GM12878 (cell line): ENCODE data around the gene OSBPL5. TPM values are rescaled to one million over a fixed set of nuclear protein-coding genes. Genes with fewer than 3 reads are reported as not detected.

Source experiments
- ATAC-seq: fragments of 200-7000 bp; cut with Tn5 transposase; 3 replicates; pipeline ENCODE4 v1.9.1; 2020; ENCODE audit warnings: mild to moderate bottlenecking, moderate library complexity
- BruUV-seq: library from RNA; stranded (reverse); fragments of 400-500 nt; replicated peaks from 2 replicates; lab custom pipeline; 2021; lab: Mats Ljungman, UMichigan
- CTCF ChIA-PET: fragments of 300-600 bp; sonication (Branson Sonifier 250); formaldehyde crosslinking; extraction: SDS; loops from one replicate; lab custom pipeline; 2021; ENCODE audit warnings: inconsistent platforms; lab: Yijun Ruan, JAX
- POLR2A ChIA-PET: fragments of 350-600 bp; formaldehyde crosslinking; extraction: SDS; loops from one replicate; lab custom pipeline; 2021; ENCODE audit warnings: inconsistent platforms; lab: Charles Lee
- RAD21 ChIA-PET: fragments of 300-600 bp; sonication (Branson Sonifier 250); formaldehyde crosslinking; loops from one replicate; lab custom pipeline; 2023; ENCODE audit warnings: antibody characterized with exemption; ENCODE audit not compliant: unreplicated experiment; lab: Charles Lee
- SMC1A ChIA-PET: fragments of 300-600 bp; sonication (Branson Sonifier 250); formaldehyde crosslinking; loops from one replicate; lab custom pipeline; 2023; ENCODE audit not compliant: unreplicated experiment, uncharacterized antibody; lab: Charles Lee
- DNase-seq: peaks from one replicate; pipeline ENCODE4 v3.0.0-alpha.2; 2011; ENCODE audit warnings: low read depth, low spot score
- FAIRE-seq: peaks from 3 replicates; lab custom pipeline; 2011; peaks lifted over from hg19 to GRCh38; lab: Jason Lieb, UNC
- H2AFZ ChIP-seq: 2 replicates; pipeline ENCODE4 v1.6.0; 2011; ENCODE audit warnings: low read depth, low read length, control low read depth; ENCODE audit not compliant: control insufficient read depth
- H3K27ac ChIP-seq: 2 replicates; pipeline ENCODE4 v1.5.1; 2011; ENCODE audit warnings: control low read depth; ENCODE audit not compliant: control insufficient read depth, insufficient read depth
- H3K27me3 ChIP-seq, 2 experiments: replicated peaks in 1 of 2; 2 replicates each; pipeline versions ENCODE4 v1.6.0 to v1.6.1; 2011; ENCODE audit warnings: low read length in 1 of 2; ENCODE audit not compliant: control insufficient read depth in 2 of 2, insufficient read depth in 2 of 2
- H3K36me3 ChIP-seq, 2 experiments: 2 replicates each; pipeline ENCODE4 v1.5.1; 2011; ENCODE audit warnings: low read length in 1 of 2; ENCODE audit not compliant: control insufficient read depth in 2 of 2, insufficient read depth in 2 of 2
- H3K4me1 ChIP-seq: 2 replicates; pipeline ENCODE4 v1.6.1; 2011; ENCODE audit warnings: mild to moderate bottlenecking, low read length, moderate library complexity, mixed read lengths; ENCODE audit not compliant: control insufficient read depth, insufficient read depth
- H3K4me2 ChIP-seq: 2 replicates; pipeline ENCODE4 v1.6.0; 2011; ENCODE audit warnings: control low read depth; ENCODE audit not compliant: control insufficient read depth, insufficient read depth
- H3K4me3 ChIP-seq: fragments of 200-600 bp; sonication (generic); 2 replicates; pipeline ENCODE4 v1.5.1; 2016
- H3K79me2 ChIP-seq: 2 replicates; pipeline ENCODE4 v1.6.0; 2011; ENCODE audit warnings: low read length; ENCODE audit not compliant: control insufficient read depth, insufficient read depth
- H3K9ac ChIP-seq: 2 replicates; pipeline ENCODE4 v1.8.0; 2011; ENCODE audit warnings: low read length, control low read depth, mixed read lengths; ENCODE audit not compliant: control insufficient read depth, insufficient read depth
- H3K9me3 ChIP-seq: replicated peaks from 3 replicates; pipeline ENCODE4 v1.5.1; 2011; ENCODE audit warnings: mild to moderate bottlenecking, low read length; ENCODE audit not compliant: control insufficient read depth, insufficient read depth
- H4K20me1 ChIP-seq: 2 replicates; pipeline ENCODE4 v1.6.0; 2011; ENCODE audit not compliant: control insufficient read depth, insufficient read depth
- FOS ChIP-seq: IDR thresholded peaks from 3 replicates; pipeline ENCODE4 v1.6.1; 2011; ENCODE audit warnings: borderline replicate concordance; ENCODE audit not compliant: insufficient read length; ENCODE audit errors: extremely low read depth
- HCFC1 ChIP-seq: fragments of 150-350 bp; IDR thresholded peaks from 2 replicates; pipeline ENCODE4 v1.6.1; 2014; ENCODE audit warnings: low read length
- KDM1A ChIP-seq: fragments of 200-600 bp; sonication (generic); IDR thresholded peaks from 2 replicates; pipeline ENCODE4 v1.6.1; 2016; ENCODE audit warnings: borderline replicate concordance
- MLLT1 ChIP-seq: fragments of 450-650 bp; IDR thresholded peaks from 2 replicates; pipeline ENCODE4 v1.6.1; 2016; ENCODE audit warnings: mild to moderate bottlenecking
- NKRF ChIP-seq: fragments of 450-650 bp; conservative IDR thresholded peaks from 2 replicates; pipeline ENCODE4 v1.6.1; 2017; ENCODE audit warnings: mild to moderate bottlenecking, moderate library complexity
- POLR2AphosphoS5 ChIP-seq: IDR thresholded peaks from 2 replicates; pipeline ENCODE4 v1.6.1; 2011; ENCODE audit warnings: mild to moderate bottlenecking, low read length, inconsistent platforms
- RAD51 ChIP-seq: fragments of 450-650 bp; IDR thresholded peaks from 2 replicates; pipeline ENCODE4 v1.6.1; 2016; ENCODE audit warnings: moderate library complexity, mild to moderate bottlenecking, inconsistent platforms
- ZBTB33 ChIP-seq: fragments of 450-650 bp; IDR thresholded peaks from 2 replicates; pipeline ENCODE4 v1.6.1; 2017; ENCODE audit warnings: mild to moderate bottlenecking
- ZNF217 ChIP-seq: fragments of 450-650 bp; IDR thresholded peaks from 2 replicates; pipeline ENCODE4 v1.6.1; 2017; ENCODE audit warnings: antibody characterized with exemption, mild to moderate bottlenecking
- ZNF687 ChIP-seq: fragments of 450-650 bp; IDR thresholded peaks from 2 replicates; pipeline ENCODE4 v1.6.1; 2017; ENCODE audit warnings: mild to moderate bottlenecking, moderate library complexity
- WGBS: methylation state at CpG from one replicate; pipeline ENCODE4 v1.1.6; 2016; ENCODE audit warnings: low lambda C conversion rate; ENCODE audit not compliant: insufficient replicate concordance, insufficient coverage; ENCODE audit errors: missing lambda C conversion rate; 5-methylcytosine and 5-hydroxymethylcytosine counted together
- in situ Hi-C: fragments of 300-500 bp; cut with MboI; formaldehyde crosslinking; loops from 9 replicates; pipeline ENCODE4 v1.14.3; 2018; ENCODE audit warnings: mixed read lengths
- intact Hi-C: fragments of 100-400 bp; cut with micrococcal nuclease; formaldehyde crosslinking; loops from one replicate; pipeline ENCODE4 v1.14.2; 2022; ENCODE audit not compliant: unreplicated experiment
- polyA plus RNA-seq, 11 experiments: library from polyadenylated mRNA; depleted of rRNA in 4 of 11; unstranded in 6 of 11; stranded (reverse) in 5 of 11; fragments of >200 nt; fragmentation: Nextera tagmentation in 4 of 11; fragmentation: Illumina TruSeq in 1 of 11; extraction: Ambion mirVana in 4 of 11; extraction: Trizol in 1 of 11; gene quantifications; 1 replicate in 1 of 11; 2 replicates in 10 of 11; pipeline versions ENCODE4 v1.2.1 to v1.2.3, GENCODE V29; 2011 to 2016; ENCODE audit warnings: inconsistent platforms in 2 of 11, missing spikeins in 2 of 11, low read depth in 1 of 11
- total RNA-seq, 4 experiments: library from RNA; depleted of rRNA in 3 of 4; stranded (reverse); fragments of >200 nt in 3 of 4; fragmentation: Illumina TruSeq in 1 of 4; extraction: Trizol in 1 of 4; gene quantifications; 2 replicates each; pipeline versions ENCODE4 v1.2.1 to v1.2.3, GENCODE V29; 2013 to 2021

Gene OSBPL5
- total and polyA plus RNA-seq, 10 of the 15 experiments (the other 5 are each of a cell fraction or from before 2014, with no cell fraction given) = not detected

GRCh38 chr11:3147626-3148025, 17.5 kb downstream of the OSBPL5 start:
- H3K4me1 ChIP-seq = no peaks in the 10 kb centered on the region
- RAD21 ChIA-PET = no interaction called here
- H3K36me3 ChIP-seq = no peaks in the 10 kb centered on the region
- no peak for DNase-seq
- TF ChIP-seq RAD51 (no peak), POLR2AphosphoS5 (no peak), ZBTB33 (no peak), MLLT1 (no peak), KDM1A (no peak), ZNF687 (no peak), ZNF217 (no peak), NKRF (no peak), HCFC1 (no peak), FOS (no peak)
- POLR2A ChIA-PET = no interaction called here
- no peak overlapping the region for H2AFZ ChIP-seq
- H3K9me3 ChIP-seq = no peaks in the 10 kb centered on the region
- H3K27me3 ChIP-seq = no peaks in the 10 kb centered on the region
- H3K9ac ChIP-seq = no peak overlapping the region
- no TSS peak for BruUV-seq
- CTCF ChIA-PET = no interaction called here
- intact Hi-C loops (no loop called here), in situ Hi-C loops (no loop called here)
- H3K79me2 ChIP-seq = no peaks in the 10 kb centered on the region
- SMC1A ChIA-PET = no interaction called here
- no peak for ATAC-seq
- 53% methylated on average over 17 of the region's 21 CpGs for WGBS
- FAIRE-seq = no peak
- H4K20me1 ChIP-seq = no peaks in the 10 kb centered on the region
- no peak overlapping the region for H3K27ac ChIP-seq
- H3K4me3 ChIP-seq = no peak overlapping the region
- no peak overlapping the region for H3K4me2 ChIP-seq
